HT-29 (cell line): ENCODE results near the gene TOP2A. TPM values are rescaled to one million over a fixed set of nuclear protein-coding genes. Genes with fewer than 3 reads are reported as not detected.

Experiments
- DNase-seq: peaks from one replicate; pipeline ENCODE4 v3.0.0-alpha.2; 2015; ENCODE audit warnings: low spot score
- small RNA-seq: library from RNA; depleted of rRNA; stranded (forward); fragments of <200 nt; gene quantifications from one replicate; pipeline ENCODE3, GENCODE V24; 2014
- total RNA-seq: library from RNA; depleted of rRNA; stranded (reverse); fragments of >200 nt; shearing (Covaris generic); gene quantifications from 2 replicates; pipeline ENCODE4 v1.2.3, GENCODE V29; 2014; rRNA removed

The TOP2A gene
- total RNA-seq, 1 experiment from 2014 or later = 74.9 TPM

DNA sequence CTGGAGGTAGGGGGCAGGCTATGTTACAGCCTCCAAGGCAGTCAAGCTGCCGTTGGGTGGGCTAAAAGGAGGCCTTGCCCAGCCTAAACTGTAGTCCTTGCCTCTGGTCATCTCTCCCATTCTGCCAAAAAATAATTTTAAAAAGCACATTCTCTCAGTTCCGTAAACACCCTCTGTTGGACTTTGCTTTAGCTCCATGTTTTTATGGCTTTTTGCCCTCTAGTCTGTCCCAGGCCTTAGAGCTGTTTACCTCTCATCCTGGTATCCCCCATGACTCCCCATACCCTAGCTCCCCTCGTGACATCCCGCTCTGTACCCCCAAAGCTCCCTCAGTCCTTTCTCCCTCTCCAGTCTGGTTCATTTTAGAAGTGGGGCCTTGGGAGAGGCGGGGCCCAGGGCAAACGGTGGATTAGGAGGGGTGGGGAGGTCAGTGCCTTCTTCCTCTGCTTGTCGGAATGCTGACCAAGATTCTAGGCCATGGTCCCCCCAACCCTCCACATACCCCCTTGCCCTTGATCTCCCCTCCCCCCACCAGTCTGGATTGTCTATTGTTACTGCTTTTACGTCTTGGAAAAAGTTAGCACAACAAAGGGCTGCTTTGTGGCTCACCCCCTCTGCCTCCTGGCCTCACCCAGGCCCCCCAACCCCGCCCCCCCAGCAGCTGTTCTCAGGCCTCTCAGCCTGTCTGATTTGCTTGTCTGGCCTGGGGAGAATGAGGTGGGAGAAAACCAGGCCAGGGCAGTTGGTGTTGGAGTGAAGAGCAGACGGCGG is 71.5 kb downstream of the TOP2A start:
- no peak for DNase-seq

DNA sequence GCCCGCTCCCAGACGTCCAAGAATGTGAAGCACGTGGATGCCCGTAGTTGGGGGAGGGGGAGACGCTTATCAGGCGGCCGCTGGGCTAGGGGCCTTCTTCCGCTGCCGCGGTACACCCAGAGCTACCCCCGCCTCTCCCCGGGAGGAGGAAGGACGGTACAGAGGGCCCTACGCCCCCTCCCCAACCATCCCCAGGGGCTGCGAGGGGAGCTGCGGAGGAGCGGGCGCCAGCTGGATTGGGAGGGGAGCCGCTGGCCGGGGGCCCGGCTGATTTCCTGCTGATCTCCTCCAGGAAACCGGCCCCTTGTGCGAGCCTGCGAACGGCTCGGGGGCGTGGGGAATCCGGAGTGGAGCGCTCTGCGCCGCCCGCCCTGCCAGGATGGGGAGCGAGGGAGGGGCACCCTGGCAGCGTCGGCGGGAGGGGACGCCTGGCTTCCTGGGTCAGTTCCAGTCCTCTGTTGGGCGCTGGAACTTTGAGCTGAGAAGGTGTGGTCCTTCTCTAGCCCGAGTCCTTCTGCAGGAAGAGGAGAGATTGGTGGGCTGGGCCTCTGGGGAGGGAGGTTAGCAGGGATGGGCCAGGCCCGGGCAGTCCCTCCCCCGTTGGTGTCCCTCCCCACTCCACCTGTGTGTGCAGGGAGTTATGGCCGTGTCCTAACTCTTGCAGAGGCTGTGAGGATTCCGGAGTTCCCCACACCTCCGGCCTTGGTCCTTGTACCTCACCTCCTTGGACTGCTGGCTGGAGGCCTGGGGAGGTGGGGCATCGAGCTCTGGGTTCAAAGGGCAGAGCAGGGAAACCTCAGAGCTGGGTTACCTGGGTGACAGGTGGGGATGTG is 72.3 kb downstream of the TOP2A start:
- peak; percentile 83 for DNase-seq

- no peak for DNase-seq
Observed at GRCh38 chr17:40344421-40345160, 73.1 kb downstream of the TOP2A start.

- no peak for DNase-seq
Observed at GRCh38 chr17:40343219-40344119, 74.2 kb downstream of the TOP2A start.

GRCh38 chr17:40342504-40343218 is 75.0 kb downstream of the TOP2A start:
- DNase-seq = no peak

DNA sequence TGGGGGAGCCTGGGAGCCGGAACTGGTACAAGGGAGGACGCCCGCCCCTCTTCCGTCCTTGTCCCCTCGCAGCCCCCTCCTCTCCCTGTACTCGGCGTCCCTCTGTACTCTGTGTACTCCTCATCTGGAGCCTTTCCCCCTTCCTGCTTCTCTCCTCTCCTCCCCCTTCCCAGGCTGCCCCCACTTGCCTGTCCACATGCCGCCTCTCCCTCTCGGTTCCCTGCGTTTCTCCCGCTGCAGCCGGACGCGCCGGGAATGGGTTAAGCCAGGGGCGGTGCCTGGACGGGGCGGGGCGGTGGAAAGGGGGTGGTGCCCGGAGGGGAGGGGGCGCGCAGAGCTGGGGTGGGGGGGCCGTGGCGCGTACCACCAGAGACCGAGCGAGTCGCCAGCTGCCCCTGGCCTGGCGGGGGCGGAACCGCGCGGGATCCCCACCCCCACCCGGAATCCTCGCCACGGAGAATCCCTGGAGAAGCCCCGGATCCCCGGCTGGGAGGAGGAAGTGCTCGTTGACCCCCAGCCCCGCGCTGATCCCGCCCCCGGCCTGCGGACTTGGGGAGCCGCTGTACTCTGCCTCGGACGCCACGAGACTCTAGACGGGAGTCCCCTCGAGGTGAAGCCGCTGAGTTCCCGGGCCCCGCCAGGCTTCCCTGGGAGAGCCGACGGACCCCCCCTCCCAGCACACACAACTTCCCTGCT is 75.7 kb downstream of the TOP2A start:
- peak; percentile 74 for DNase-seq

DNA sequence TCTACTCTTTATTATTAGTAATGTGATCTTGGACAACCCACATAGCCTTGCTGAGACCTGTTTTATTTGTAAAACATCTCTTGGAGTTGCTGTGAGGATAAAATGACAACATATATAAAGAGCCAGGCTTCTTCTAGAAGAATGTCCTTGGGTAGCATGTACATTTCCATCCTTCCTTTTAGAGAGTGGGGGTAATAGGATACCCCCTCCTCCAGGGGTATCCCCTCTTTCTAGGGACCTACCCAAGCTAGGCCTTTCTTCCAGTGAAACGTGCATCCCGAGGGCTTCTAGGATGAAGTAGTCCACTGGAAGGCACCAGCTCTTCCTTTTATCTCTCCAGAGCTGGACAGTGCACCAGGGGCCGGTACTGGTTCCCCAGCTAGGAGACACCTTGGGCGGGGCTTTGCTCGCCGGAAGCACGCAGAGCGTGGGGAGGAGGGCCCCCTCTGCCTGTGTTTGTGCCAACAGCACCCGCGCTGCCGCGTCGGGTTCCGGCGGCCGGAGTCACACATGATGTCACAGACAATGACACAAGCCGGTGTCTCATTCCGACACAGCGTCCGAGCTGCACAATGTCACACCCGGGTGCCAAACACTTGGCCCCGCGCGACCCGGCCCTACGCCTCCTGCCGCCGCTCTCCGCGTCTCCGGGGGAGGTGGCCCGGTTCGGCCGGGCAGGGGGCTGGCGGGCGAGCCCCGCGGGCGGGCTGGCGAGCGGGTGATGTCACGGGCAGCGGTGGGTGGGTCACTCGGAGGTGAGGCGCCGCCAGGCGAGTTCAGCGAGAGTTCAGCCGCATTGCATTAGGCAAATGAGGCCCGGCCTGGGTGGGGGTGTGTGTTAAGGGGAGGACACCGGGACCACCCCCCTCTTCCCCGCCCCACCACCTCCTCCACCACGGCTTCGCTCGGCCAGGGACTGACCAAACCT is 76.6 kb downstream of the TOP2A start:
- peak; percentile 86 for DNase-seq

DNA sequence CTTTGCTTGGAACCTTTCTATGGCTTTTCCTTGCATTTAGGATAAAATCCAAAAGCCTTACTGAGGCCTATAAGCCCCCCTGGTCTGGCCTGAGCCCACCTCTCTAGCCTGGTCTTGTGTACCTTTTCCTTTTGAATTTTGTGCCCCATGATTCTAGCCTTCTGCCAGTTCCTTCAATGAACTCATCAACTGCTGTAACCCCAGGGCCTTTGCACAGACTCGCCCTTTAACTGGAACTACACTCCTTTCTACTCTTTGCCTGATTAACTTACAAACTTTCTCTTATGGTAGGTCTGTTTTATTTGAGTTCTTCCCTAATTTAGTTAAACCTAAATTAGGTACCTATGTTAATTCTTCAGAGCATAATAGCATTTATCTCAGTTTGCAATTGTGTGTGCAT is 77.4 kb downstream of the TOP2A start:
- no peak for DNase-seq

DNA sequence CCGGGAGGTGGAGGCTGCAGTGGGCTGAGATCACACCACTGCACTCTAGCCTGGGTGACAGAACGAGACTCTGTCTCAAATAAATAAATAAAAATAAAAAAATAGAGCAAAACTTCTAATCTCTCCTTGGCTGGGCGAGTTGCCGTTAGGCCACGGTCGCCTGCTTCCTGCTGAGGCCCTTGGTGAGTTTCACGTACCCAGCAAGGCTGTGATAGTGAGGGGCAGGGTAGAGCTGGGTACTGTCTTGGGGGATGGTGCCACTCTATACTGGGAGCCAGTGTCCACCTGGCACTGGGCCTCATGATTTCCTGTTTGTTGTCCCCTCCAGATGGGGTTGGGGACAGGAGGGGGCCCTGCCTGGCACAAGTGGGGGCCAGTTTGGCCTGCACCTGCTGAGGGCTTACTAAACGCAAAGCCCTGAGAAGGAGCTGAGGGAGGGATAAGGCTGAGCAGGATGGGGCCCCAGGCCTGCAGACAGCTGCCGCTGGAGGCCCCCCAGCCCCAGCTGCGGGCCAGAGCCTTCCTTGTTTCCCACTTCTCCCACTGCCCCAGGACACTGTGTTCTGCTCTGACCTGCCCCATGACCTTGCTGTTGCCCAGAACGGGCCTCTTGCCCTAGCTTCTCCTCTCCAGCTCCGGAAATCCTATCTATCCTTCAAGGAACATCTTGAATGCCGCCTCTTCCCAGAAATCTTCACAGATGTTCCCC is 78.6 kb downstream of the TOP2A start:
- no peak for DNase-seq

Small RNAs within 50 kb of the gene (small RNA-seq; reads per million reads assigned to genes)
- gene RF00019 = not detected
- not detected for gene RNA5SP441

Other genes with a start within 250 kb of the TOP2A start
- 14.3 and 15.2 TPM in 2 replicates for gene RAPGEFL1, start 240.4 kb downstream of the TOP2A start, total RNA-seq
- gene WIPF2, start 198.6 kb downstream of the TOP2A start, total RNA-seq = 8.1 and 9.8 TPM in 2 replicates
- 36.2 and 39.8 TPM in 2 replicates for gene CDC6, start 130.0 kb downstream of the TOP2A start, total RNA-seq
- gene RARA, start 108.7 kb downstream of the TOP2A start, total RNA-seq = 40.0 and 44.5 TPM in 2 replicates
- gene GJD3, start 53.2 kb downstream of the TOP2A start, total RNA-seq = not detected in 2 replicates
- gene IGFBP4, start 25.6 kb upstream of the TOP2A start, total RNA-seq = 62.5 and 69.6 TPM in 2 replicates
- 148 and 187 TPM in 2 replicates for gene TNS4, start 83.7 kb upstream of the TOP2A start, total RNA-seq
- not detected in 2 replicates for gene CCR7, start 147.6 kb upstream of the TOP2A start, total RNA-seq
- 30.0 and 34.8 TPM in 2 replicates for gene SMARCE1, start 229.9 kb upstream of the TOP2A start, total RNA-seq
- not detected in 2 replicates for gene KRT222, start 247.3 kb upstream of the TOP2A start, total RNA-seq